ENCODE measurements around the gene RAB23. TPM values are rescaled to one million over a fixed set of nuclear protein-coding genes. Genes with fewer than 3 reads are reported as not detected.

The RAB23 gene
- total and polyA plus RNA-seq, 12 donors, result 3.1 to 16.5 (median 10.1) TPM

DNA sequence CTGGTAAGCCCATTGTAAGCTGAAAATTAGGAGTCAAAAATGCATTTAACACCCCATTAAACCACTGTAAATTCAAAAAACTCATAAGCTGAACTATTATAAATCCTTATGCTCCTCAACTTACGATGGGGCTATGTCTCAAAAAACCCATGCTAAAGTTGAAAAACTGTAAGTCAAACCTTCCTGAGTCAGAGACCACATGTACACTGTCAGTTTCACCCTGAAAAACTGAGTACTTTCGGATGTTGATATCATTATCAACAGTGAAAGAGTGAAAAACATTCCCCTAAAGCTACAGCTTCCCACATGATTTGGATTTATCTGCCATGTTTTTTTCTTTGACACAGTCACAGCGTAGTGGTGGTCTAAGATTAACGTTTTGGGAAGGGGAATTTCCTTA is 14.2 kb downstream of the RAB23 start:
- no peaks in the 10 kb centered on the region for H3K4me1 ChIP-seq
- no peaks in the 10 kb centered on the region for H3K36me3 ChIP-seq
- intact Hi-C loops (cut with DNase I), result no loop called here
- H3K9me3 ChIP-seq, result no peaks in the 10 kb centered on the region
- WGBS, 2 donors, result 92 to 95% methylated on average over 4 of the region's 4 CpGs
- H3K27ac ChIP-seq, result no peak overlapping the region
- no peaks in the 10 kb centered on the region for H3K27me3 ChIP-seq
- no peak overlapping the region for H3K4me3 ChIP-seq
- TF ChIP-seq, protein P1, sequence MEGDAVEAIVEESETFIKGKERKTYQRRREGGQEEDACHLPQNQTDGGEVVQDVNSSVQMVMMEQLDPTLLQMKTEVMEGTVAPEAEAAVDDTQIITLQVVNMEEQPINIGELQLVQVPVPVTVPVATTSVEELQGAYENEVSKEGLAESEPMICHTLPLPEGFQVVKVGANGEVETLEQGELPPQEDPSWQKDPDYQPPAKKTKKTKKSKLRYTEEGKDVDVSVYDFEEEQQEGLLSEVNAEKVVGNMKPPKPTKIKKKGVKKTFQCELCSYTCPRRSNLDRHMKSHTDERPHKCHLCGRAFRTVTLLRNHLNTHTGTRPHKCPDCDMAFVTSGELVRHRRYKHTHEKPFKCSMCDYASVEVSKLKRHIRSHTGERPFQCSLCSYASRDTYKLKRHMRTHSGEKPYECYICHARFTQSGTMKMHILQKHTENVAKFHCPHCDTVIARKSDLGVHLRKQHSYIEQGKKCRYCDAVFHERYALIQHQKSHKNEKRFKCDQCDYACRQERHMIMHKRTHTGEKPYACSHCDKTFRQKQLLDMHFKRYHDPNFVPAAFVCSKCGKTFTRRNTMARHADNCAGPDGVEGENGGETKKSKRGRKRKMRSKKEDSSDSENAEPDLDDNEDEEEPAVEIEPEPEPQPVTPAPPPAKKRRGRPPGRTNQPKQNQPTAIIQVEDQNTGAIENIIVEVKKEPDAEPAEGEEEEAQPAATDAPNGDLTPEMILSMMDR (IDR thresholded peaks at IDR 0.05), result no peak
- ATAC-seq (no peak), DNase-seq (no peak)

DNA sequence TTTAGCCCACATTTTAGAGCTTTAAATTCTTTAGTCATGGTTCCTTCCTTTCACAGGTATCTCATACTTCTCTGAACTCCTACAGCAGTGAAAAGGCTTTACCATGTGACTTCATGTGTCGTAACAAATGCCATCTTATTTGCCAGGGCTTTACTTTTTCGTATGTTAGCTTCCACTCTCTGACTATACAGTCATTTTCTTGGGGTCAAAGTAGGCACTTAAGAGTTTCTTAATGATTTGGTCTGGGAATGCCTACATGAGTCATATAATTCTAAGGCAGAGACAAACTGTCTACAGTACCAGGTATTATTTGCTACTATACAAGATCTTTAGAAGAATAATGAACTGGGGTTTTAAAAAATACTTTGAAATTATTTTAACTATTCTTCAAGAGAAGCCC is 15.0 kb downstream of the RAB23 start:
- TF ChIP-seq, protein P1 (IDR thresholded peaks at IDR 0.05), result no peak
- 90 to 94% methylated on average over 2 of the region's 2 CpGs for WGBS, 2 donors
- no peak overlapping the region for H3K27ac ChIP-seq

DNA sequence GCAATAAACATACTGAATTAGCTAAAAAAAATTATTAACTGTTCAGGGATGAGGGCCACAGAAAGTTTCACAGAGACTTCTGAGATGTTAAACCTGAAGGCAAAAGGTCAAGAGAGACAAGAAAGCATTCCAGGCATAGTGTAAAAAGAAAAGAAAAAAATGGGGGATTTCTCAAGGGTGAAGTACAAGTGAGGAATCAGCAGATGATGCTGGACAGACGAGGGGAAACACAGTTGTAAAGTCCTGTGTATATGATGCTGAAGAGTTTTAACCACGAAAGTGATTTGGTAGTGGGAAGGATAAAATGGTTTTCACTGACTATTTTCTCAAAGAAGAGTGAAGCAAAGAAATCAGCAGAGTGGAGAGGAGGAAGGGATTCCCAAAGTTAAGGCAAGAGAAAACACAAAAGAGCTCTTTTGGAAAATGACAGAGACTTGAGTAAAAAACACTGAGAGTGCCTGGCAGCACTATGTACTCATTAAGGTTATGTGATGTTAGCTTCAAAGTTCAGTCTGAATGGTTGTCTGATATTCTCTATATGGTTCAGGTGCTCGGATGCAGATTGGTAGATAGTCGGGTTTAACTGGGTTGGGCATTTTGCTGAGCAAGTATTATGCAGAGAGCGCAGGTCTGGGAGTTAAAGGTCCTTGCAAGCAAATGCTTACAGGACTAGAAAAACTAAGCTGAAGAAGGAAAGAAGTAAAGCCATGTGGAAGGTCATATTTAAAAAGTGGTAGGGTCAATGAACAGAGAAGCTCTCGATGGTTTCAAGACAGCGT is 16.4 kb downstream of the RAB23 start:
- 89 to 91% methylated on average over 7 of the region's 7 CpGs for WGBS, 2 donors

More for the DNA sequence above, 15.0 kb downstream of the RAB23 start:
- H3K27me3 ChIP-seq, result no peaks in the 10 kb centered on the region
- DNase-seq (no peak), ATAC-seq (no peak)
- no peaks in the 10 kb centered on the region for H3K9me3 ChIP-seq
- H3K4me3 ChIP-seq, result no peak overlapping the region
- intact Hi-C loops (cut with DNase I), result no loop called here
- no peaks in the 10 kb centered on the region for H3K4me1 ChIP-seq
- H3K36me3 ChIP-seq, result no peaks in the 10 kb centered on the region

DNA sequence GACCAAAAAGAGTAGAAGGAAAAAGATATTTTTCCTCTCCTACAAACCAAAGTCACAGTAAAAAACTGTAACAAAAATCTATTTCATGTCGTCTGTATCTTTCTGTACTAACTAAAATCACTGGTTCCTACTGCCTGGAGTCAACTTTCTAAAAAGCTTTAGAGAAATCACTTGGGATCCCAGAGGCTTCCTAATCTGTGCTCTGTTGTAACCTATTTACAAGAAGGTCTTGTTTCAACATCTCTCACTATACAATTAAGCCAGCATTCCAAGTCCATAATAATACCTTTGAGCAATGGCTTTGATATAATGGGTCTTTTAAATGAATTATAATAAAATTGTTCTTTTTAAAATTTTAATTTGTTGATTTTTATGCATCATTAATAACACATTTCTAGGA is 20.4 kb downstream of the RAB23 start:
- intact Hi-C loops (cut with DNase I), result no loop called here
- TF ChIP-seq, protein P1 (IDR thresholded peaks at IDR 0.05), result no peak
- ATAC-seq (no peak), DNase-seq (no peak)
- no peak overlapping the region for H3K27ac ChIP-seq
- H3K4me3 ChIP-seq, result no peak overlapping the region
- no peaks in the 10 kb centered on the region for H3K4me1 ChIP-seq
- WGBS, 2 donors, result 66 to 77% methylated on average over 1 of the region's 1 CpG
- H3K27me3 ChIP-seq, result no peaks in the 10 kb centered on the region
- no peaks in the 10 kb centered on the region for H3K9me3 ChIP-seq
- H3K36me3 ChIP-seq, result no peaks in the 10 kb centered on the region

More for the DNA sequence above, 16.4 kb downstream of the RAB23 start:
- TF ChIP-seq, protein P1 (IDR thresholded peaks at IDR 0.05), result no peak
- Histone ChIP-seq H3K4me3 (no peak overlapping the region), H3K27ac (no peak overlapping the region), H3K9me3 (no peaks in the 10 kb centered on the region), H3K36me3 (no peaks in the 10 kb centered on the region), H3K27me3 (no peaks in the 10 kb centered on the region), H3K4me1 (no peaks in the 10 kb centered on the region)
- ATAC-seq, result no peak
- intact Hi-C loops (cut with DNase I), result no loop called here
- DNase-seq, result no peak

Measured in heart right ventricle (tissue), 16 donors.